ES-I3 (cell line): Measurements from ENCODE around the gene SCMH1.

Experiments
- H3K36me3 ChIP-seq: 2 replicates; pipeline ENCODE4 v1.6.1; 2013; ENCODE audit warnings: mild to moderate bottlenecking, low read length, control low read depth, moderate library complexity; ENCODE audit not compliant: insufficient read depth
- H3K4me1 ChIP-seq: 2 replicates; pipeline ENCODE4 v1.6.1; 2013; ENCODE audit warnings: mild to moderate bottlenecking, control low read depth, low read length; ENCODE audit not compliant: insufficient read depth
- H3K9ac ChIP-seq: 2 replicates; pipeline ENCODE4 v1.6.1; 2013; ENCODE audit warnings: low read depth, mild to moderate bottlenecking, low read length, moderate library complexity
- H3K9me3 ChIP-seq: 2 replicates; pipeline ENCODE4 v1.6.1; 2013; ENCODE audit warnings: mild to moderate bottlenecking, low read length, moderate library complexity; ENCODE audit not compliant: control insufficient read depth, insufficient read depth

Gene SCMH1

DNA sequence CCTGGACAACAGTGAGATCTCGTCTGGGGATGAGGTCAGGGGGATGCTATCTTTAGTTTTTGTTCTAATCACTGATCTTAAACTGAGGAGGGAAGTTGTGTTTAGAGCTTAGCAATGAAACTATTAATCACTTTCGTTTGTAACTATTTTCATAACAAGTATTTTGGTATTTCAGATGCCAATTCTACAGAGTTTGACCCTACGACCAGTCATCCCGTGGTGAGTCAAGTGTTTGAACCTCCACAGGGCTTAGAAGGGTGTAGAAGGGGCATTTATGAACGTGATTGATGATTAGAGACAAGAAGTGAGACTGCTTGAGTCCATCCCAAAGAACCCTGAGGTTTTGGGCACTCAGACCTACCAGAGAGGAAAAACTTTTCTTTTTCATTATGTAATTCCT lies 236.2 kb downstream of the SCMH1 start:
- H3K9ac ChIP-seq = no peak overlapping the region
- no peaks in the 10 kb centered on the region for H3K9me3 ChIP-seq
- H3K36me3 ChIP-seq = peaks cover 46% of the 10 kb centered on the region
- no peaks in the 10 kb centered on the region for H3K4me1 ChIP-seq

DNA sequence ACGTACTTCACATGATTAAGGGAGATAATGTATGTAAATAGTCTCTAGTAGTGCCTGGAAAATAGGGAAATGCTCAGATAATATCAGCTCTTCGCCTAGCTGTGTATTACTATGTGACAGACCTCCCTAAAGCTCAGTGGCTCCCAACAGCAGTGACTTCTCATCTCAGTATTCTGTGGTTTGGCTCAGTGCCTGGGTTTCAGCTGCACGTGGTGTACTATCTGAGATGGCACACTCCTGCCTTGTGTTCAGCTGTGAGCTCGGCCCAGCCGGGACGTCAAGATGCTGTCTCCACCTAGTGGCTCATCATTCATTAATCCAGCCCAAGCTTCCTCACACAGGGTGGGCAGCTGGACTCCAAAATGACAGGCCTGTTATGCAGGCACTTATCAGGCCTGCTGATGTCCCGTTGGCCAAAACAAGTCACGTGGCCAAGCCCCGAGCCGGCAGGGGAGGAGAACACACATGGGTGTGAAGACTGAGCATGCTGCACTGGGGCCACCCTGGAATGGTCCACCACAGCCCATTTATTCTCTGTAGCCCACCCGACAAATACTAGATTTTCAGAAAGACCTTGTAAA lies 238.4 kb downstream of the SCMH1 start:
- H3K9me3 ChIP-seq = no peaks in the 10 kb centered on the region
- peaks cover 43% of the 10 kb centered on the region for H3K36me3 ChIP-seq
- no peak overlapping the region for H3K9ac ChIP-seq
- H3K4me1 ChIP-seq = no peaks in the 10 kb centered on the region

DNA sequence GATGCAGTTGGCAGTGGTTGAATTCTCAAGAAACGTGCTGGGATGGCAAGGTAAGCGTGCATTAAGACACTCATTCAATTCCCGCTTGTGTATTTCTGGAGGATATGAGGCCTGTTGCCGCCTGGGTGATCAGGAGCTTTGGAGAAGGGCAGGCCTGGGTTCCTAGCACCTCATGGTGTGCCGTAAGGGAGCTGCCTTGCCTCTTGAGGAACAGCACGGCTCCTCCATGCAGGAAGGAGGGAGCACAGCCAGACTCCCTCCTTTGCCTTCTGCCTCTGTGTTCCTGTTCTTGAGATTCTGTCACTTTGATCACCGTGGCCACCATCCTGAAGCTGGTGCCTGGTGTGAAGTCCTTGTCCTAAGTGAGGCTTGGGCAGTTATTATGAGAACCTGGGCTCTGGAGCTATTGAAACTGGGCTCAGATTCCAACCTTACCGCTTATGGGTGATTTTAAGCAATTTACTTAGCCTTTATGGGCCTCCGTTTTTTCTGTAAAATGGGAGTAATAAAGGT lies 238.9 kb downstream of the SCMH1 start:
- Histone ChIP-seq H3K36me3 (peaks cover 42% of the 10 kb centered on the region), H3K9ac (no peak overlapping the region), H3K9me3 (no peaks in the 10 kb centered on the region), H3K4me1 (no peaks in the 10 kb centered on the region)

DNA sequence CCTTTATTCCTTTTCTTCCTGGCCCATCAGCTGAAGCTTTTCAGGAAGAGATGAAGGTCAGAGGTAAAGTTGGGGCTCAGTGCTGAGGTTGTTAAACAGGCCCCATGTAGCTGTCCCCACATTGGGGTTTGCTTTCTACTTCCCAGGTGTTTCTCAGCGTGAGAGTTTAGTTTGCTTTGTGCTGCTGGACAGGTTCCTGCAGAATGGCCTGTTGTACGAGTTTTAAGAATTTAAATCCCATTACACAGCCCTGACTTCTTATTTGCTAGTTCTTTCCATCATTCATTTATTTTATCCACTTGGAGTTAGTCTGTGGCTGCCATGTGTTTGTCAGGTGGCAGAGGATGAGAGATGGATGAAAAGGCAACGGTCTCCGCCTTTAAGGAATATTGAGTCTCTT lies 243.4 kb downstream of the SCMH1 start:
- Histone ChIP-seq H3K4me1 (no peaks in the 10 kb centered on the region), H3K36me3 (peaks cover 34% of the 10 kb centered on the region), H3K9ac (no peak overlapping the region), H3K9me3 (no peaks in the 10 kb centered on the region)

DNA sequence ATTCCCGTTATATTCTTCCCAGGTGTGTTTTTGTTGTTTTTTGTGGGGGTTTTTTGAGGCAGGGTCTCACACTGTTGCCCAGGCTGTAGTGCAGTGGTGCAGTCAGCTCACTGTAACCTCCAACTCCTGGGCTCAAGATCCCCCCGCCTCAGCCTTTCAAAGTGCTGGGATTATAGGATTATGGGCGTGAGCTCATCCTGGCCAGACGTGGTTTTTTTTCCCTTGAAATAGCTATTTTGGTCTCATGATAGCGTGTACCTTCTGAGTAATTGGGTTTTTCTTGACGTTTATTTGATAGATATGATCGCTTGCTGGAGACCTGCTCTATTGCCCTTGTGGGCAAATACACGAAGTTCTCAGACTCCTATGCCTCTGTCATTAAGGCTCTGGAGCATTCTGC lies 245.0 kb downstream of the SCMH1 start:
- no peaks in the 10 kb centered on the region for H3K4me1 ChIP-seq
- H3K36me3 ChIP-seq = peaks cover 27% of the 10 kb centered on the region
- no peak overlapping the region for H3K9ac ChIP-seq
- no peaks in the 10 kb centered on the region for H3K9me3 ChIP-seq

DNA sequence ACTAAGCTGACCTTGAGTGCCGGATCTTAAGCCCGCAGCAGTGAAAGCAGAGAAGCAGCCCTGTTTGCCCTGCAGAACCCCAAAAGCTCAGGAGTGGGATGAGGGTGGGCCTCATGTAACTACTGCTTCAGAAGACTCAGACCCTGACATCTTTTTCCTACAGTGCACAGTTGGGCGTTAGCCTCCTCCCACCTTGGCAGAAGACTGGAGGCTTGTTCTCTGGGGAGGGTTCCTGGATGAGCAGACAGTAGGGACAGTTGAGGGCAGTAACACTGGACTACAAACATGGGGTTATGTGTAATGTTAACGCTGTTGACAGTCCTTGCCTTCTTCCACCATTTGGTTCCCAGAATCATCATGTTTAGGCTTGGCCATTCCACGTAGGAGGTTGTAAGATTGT lies 253.0 kb downstream of the SCMH1 start:
- H3K4me1 ChIP-seq = no peaks in the 10 kb centered on the region
- no peaks in the 10 kb centered on the region for H3K9me3 ChIP-seq

DNA sequence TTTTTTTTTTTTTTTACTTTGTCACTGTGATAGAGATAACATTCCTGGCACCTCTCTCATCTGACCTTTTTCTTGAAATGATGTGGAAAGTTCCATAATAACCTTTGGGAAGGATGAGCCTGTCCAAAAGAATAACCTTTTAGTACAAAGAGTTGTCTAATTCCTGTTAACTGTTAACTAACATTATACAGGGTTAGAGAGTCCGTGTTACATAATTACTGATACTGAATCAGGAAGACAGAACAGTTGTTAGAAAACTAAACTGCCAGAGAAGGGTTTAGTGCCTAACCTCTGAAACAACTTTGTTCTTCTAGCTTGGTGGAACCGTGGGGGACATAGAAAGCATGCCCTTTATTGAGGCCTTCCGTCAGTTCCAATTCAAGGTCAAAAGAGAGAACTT lies 253.8 kb downstream of the SCMH1 start:
- Histone ChIP-seq H3K9ac (no peak overlapping the region), H3K4me1 (no peaks in the 10 kb centered on the region), H3K9me3 (no peaks in the 10 kb centered on the region), H3K36me3 (peaks cover 52% of the 10 kb centered on the region)

More for the DNA sequence above, 253.0 kb downstream of the SCMH1 start:
- H3K36me3 ChIP-seq = peaks cover 52% of the 10 kb centered on the region
- no peak overlapping the region for H3K9ac ChIP-seq

DNA sequence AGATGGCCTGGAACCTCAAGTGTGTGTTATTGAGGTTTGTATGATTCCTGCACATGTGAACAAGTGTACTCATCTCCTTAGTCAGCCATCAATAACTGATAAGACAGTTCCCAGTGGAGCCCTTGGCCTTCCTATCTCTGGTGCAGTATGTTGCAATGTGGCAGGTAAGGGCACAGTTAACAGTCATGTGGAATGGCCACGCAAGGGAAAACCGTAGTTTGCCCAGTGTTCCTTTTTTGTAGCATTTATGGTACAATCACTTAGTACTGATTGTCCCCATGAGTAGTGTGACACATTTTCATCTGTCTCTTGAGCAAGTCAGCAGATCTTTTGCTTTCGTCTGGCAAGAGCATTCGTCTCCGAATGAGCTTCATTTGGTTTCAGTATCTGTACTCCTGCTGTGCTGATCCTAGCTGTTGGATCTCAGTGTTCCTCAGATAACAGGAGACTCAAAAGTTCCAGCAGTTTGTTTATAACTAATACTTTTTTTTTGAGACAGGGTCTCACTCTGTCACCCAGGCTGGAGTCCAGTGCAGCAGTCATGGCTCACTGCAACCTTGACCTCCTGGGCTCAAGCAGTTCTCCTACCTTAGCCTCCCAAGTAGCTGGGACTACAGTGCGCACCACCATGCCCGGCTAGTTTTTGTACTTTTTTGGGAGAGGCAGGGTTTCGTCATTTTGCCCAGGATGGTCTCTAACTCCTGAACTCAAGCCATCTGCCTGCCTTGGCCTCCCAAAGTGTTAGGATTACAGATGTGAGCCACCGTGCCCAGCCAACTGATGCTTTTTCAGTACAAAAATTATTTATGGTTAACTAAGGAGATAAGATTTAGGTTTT lies 254.4 kb downstream of the SCMH1 start:
- Histone ChIP-seq H3K9ac (no peak overlapping the region), H3K9me3 (no peaks in the 10 kb centered on the region), H3K4me1 (no peaks in the 10 kb centered on the region), H3K36me3 (peaks cover 57% of the 10 kb centered on the region)

DNA sequence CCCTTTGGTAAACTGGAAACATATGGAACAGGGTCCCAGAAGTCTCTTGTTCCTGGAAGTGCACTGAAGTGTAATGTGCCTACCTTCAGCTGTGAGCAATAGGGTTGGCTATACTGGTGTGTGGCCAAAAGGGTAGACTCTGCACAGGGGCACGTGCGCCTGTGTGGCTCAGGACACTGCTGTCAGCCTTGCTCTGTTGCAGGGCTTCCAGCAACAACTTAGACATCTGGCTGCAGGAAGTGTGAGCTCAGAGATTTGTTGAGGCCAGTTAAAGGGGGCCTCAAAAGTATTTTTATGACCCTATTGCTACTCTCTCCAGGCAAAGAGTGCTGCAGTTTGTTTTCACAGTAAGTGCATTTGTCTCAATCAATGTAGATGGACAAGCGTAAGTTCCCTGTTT lies 255.2 kb downstream of the SCMH1 start:
- H3K9me3 ChIP-seq = no peaks in the 10 kb centered on the region
- peaks cover under 1% of the 10 kb centered on the region; the same call in 1 of the 2 replicates for H3K4me1 ChIP-seq
- H3K36me3 ChIP-seq = peaks cover 55% of the 10 kb centered on the region
- H3K9ac ChIP-seq = no peak overlapping the region

DNA sequence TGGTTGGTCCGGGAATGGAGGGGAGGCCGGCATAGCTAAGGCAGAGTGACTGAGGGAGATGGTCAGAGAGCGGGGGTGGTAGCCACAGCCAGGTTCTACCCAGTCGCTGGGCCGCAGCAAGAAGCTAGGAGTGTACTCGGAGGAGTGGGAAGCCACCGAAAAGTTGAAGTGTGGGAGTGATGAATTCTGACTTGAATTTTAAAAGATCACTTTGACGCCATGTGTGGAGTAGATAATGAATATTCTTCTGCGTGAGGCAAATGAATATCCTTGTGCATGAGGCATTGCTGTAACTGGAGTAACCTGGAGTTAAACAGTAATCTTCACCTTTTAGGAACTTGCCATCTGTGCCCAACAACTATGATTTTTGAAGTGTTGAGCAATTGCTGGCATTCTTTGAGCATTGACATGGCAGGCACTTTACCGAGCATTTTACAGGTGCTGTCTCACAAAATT lies 255.8 kb downstream of the SCMH1 start:
- no peak overlapping the region for H3K9ac ChIP-seq
- peaks cover 49% of the 10 kb centered on the region for H3K36me3 ChIP-seq

DNA sequence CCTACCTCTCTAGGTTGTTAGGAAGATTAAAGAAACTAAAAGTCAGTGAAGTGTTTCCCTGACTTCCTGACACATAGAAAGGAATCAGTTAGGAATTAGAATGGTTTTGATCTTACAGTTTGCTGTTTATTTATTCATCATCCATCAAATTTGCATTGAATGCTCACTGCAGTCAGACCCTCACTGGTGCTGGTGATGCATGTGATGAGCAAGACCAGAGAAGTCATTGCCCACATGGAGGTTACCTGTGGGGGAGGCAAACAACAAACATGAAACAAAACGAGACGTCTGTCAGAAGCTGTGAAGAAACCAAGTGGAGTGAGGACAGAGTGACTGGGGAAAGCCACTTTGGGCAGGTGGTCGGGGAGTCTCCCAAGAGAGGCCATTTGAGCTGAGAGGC lies 256.2 kb downstream of the SCMH1 start:
- no peak overlapping the region for H3K9ac ChIP-seq
- H3K9me3 ChIP-seq = no peaks in the 10 kb centered on the region
- H3K4me1 ChIP-seq = peaks cover 11% of the 10 kb centered on the region
- H3K36me3 ChIP-seq = peaks cover 44% of the 10 kb centered on the region

More for the DNA sequence above, 255.8 kb downstream of the SCMH1 start:
- Histone ChIP-seq H3K4me1 (peaks cover 6% of the 10 kb centered on the region), H3K9me3 (no peaks in the 10 kb centered on the region)

DNA sequence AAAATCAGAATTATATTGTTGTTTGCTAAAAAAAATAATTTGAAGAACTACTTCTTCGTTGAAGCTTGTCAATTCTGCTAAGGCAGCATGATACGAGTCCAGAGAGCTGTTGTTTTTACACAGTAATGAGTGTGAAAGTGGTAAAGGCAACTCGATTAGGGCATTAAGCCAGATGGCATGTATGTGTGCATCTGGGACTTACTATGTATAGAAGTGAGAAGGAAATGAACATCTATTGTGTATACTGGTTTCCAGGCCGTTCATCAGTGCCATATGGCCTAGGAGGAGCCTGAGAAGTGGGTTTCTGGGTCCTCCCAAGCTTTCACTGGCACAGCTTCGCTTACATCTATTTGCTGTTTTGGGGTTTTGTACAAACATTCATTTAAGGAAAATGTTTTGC lies 256.9 kb downstream of the SCMH1 start:
- Histone ChIP-seq H3K36me3 (peaks cover 38% of the 10 kb centered on the region), H3K4me1 (peaks cover 11% of the 10 kb centered on the region), H3K9me3 (no peaks in the 10 kb centered on the region), H3K9ac (no peak overlapping the region)

DNA sequence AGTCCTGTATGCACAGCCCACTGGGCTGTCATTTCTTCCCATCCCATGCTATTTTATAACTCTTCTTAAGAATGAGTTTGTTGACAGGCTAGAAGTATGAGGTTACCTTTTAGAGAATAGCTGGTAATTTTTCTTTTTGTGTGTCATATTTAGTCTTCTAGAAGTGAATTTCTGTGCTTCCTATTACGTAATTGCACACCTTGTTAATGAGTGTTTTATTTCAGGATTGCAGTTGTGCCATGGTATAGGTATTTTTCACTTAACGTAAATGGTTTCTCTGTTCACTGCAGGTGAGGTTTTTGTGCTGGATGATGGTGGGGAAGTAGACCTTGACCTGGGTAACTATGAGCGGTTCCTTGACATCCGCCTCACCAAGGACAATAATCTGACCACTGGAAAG lies 257.6 kb downstream of the SCMH1 start:
- peaks cover 11% of the 10 kb centered on the region for H3K4me1 ChIP-seq
- no peaks in the 10 kb centered on the region for H3K9me3 ChIP-seq
- H3K36me3 ChIP-seq = peaks cover 36% of the 10 kb centered on the region
- no peak overlapping the region for H3K9ac ChIP-seq

DNA sequence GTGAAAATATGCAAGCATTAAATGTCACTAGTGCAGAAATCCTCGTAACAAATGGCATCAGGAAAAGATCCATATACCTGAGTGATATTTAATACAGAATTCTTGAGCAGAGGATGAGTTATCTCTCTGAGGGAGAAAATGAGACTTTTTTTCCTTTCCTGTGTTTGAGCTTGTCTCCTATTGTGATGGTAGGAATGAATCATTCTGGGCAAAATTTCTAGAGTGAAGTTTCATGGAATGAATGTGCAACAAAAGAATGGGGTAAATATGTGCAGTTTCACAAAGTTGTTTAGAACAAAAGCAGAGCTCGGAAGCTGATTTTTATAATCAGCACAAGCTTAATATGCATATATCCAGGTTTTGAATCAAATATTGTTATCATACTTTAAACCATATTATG lies 258.0 kb downstream of the SCMH1 start:
- H3K4me1 ChIP-seq = peaks cover 11% of the 10 kb centered on the region
- H3K9me3 ChIP-seq = no peaks in the 10 kb centered on the region
- H3K36me3 ChIP-seq = peaks cover 32% of the 10 kb centered on the region
- no peak overlapping the region for H3K9ac ChIP-seq

DNA sequence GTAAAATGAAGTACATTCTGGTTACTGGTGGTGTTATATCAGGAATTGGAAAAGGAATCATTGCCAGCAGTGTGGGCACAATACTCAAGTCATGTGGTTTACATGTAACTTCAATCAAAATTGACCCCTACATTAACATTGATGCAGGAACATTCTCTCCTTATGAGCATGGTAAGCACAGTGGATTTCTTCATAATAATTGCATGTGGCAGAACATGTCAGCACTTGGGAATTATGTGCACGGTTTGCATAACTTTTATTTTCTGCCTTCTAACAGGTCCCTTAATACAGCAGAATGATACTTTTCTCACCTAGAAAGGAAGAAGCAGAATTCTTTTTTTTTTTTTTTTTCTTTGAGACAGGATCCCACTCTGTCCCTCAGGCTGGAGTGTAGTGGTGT lies 258.8 kb downstream of the SCMH1 start:
- H3K9ac ChIP-seq = no peak overlapping the region
- peaks cover 11% of the 10 kb centered on the region for H3K4me1 ChIP-seq
- H3K9me3 ChIP-seq = no peaks in the 10 kb centered on the region
- peaks cover 26% of the 10 kb centered on the region for H3K36me3 ChIP-seq
